Embryonic facial prominence (tissue), 1 donor: ENCODE measurements around the gene SYT17.
"Not testable (repeated sequence)": the region's sequence is repeated elsewhere in the genome, so short reads cannot be mapped to it uniquely, and the experiment has no call there.

Experiments used
- DNase-seq: peaks from one replicate; pipeline ENCODE4 v3.0.0-alpha.2; 2016; ENCODE audit errors: extremely low spot score

The SYT17 gene

GRCh38 chr16:19173649-19174383 lies 5.8 kb downstream of the SYT17 start:
- DNase-seq, result no peak

- DNase-seq, result no peak
These were observed 6.4 kb downstream of the SYT17 start for GRCh38 chr16:19174478-19174877.

- no peak for DNase-seq
These were observed 7.6 kb downstream of the SYT17 start for GRCh38 chr16:19175492-19176262.

- no peak for DNase-seq
These were observed 9.2 kb downstream of the SYT17 start for GRCh38 chr16:19177111-19177739.

- DNase-seq, result no peak
These were observed 11.8 kb downstream of the SYT17 start for GRCh38 chr16:19179546-19180490.

- DNase-seq, result no peak
These were observed 12.7 kb downstream of the SYT17 start for GRCh38 chr16:19180741-19181140.

GRCh38 chr16:19182481-19182880 lies 14.4 kb downstream of the SYT17 start:
- no peak for DNase-seq

GRCh38 chr16:19183187-19183586 lies 15.1 kb downstream of the SYT17 start:
- no peak for DNase-seq

- DNase-seq, result no peak
These were observed 16.9 kb downstream of the SYT17 start for GRCh38 chr16:19184823-19185509.

GRCh38 chr16:19185510-19185851 lies 17.4 kb downstream of the SYT17 start:
- no peak for DNase-seq

GRCh38 chr16:19186408-19186807 lies 18.4 kb downstream of the SYT17 start:
- DNase-seq, result no peak

GRCh38 chr16:19187961-19188360 lies 19.9 kb downstream of the SYT17 start:
- DNase-seq, result not testable (repeated sequence)

GRCh38 chr16:19188406-19188805 lies 20.4 kb downstream of the SYT17 start:
- no peak for DNase-seq

- no peak for DNase-seq
These were observed 24.8 kb downstream of the SYT17 start for GRCh38 chr16:19192865-19193264.

GRCh38 chr16:19196871-19197270 lies 28.8 kb downstream of the SYT17 start:
- DNase-seq, result no peak

GRCh38 chr16:19203374-19203966 lies 35.4 kb downstream of the SYT17 start:
- no peak for DNase-seq

- no peak for DNase-seq
These were observed 42.4 kb downstream of the SYT17 start for GRCh38 chr16:19210280-19210924.

- DNase-seq, result no peak
These were observed 42.9 kb downstream of the SYT17 start for GRCh38 chr16:19210968-19211367.

- DNase-seq, result no peak
These were observed 44.0 kb downstream of the SYT17 start for GRCh38 chr16:19212059-19212458.

GRCh38 chr16:19213885-19214284 lies 45.8 kb downstream of the SYT17 start:
- DNase-seq, result no peak
